ENCODE results near the gene ENTPD7.
"Not testable (repeated sequence)": the region's sequence is repeated elsewhere in the genome, so short reads cannot be mapped to it uniquely, and the experiment has no call there.

ENTPD7 gene

GRCh38 chr10:99689461-99689860, 30.2 kb downstream of the ENTPD7 start:
- DNase-seq (ENCODE audit: low read depth), result no peak

DNA sequence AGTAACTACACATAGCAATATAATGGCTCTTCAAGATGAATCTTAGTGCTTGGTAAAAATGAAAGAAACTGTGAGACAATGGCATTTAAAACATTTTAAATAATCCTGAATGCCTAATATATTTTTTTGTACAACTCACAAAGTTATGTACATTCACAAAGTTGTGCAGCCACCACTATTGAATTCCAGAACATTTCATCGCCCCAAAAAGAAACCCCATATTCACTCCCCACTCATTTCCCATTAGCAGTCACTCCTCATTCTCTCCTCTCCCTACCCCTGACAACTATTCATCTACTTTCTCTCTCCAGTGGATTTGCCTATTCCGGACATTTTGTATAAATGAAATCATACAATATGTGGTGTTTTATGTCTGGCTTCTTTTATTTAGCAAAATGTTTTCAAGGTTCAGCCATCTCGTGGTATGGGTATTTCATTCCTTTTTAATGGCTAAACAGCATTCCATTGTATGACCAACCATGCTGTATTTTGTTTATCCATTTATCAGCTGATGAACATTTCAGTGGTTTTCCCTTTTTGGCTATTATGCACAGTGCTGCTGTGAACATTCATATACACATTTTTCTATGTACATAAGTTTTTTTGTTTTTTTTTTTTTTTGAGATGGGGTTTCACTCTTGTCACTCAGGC, 34.7 kb downstream of the ENTPD7 start:
- no peak for DNase-seq (ENCODE audit: low read depth)

GRCh38 chr10:99695761-99696160, 36.5 kb downstream of the ENTPD7 start:
- no peak for DNase-seq (ENCODE audit: low read depth)

- DNase-seq (ENCODE audit: low read depth), result no peak
Observed at GRCh38 chr10:99698504-99699080, 39.3 kb downstream of the ENTPD7 start.

- DNase-seq (ENCODE audit: low read depth), result no peak
Observed at GRCh38 chr10:99700649-99701048, 41.3 kb downstream of the ENTPD7 start.

DNA sequence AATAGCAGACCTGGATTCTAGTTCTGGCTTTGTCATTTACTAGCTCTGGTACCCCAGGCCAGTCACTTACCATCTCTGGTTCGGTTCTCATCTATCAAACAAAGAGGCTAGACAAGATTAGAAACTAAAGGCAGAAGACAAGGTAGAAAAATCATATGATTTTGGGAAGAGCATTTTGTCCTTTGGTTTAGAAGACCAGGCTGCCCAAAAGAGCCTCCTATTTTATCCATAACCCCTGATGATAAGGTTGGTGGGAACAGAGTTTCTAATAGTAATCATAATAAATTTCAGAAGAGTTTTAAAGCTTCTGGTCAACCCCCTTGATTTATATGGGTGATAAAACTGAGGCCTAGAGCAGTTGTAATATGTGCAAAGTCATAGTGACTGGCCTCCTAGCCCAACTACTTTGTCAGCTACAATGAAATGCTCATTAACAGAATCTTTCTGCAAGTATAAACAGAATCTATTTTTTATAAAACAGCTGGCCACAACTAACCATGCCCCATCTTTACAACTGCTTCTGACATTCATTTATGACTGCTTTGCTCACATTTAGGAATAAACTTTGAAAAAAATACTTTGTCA, 49.2 kb downstream of the ENTPD7 start:
- no peak for DNase-seq (ENCODE audit: low read depth)

DNA sequence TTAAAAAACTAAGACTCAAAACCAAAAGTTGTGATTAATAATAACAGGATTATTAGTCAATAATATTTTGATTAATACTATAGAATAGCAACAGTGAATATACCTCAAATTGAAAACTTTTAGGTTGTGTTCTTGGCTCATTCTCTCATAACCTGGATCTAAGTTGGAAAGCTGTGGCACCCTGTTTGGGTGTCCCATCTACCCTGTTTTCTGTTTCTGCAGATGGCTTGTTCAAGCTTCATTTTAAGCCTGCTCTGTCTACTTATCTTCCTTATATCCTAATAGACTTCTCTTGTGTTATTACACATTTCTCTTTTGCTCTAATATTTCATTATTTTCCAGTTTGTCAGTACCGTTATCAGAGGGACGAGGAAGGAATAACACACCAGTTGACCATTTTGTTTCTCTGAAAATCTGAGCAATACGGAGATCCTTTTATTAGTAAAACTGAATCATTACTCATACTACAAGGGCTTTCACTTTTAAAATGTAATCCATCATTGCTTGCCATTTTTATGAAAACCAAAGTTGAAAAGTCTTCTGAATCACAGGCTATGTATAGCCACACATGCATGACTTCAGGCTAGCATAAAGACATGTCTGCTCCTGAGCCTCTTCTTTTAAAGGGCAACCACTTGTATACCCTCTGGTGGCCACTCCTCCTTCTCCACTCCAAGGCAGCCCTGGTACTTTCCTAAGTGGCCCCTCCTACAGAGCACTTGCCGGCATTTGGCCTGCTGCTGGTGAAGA, 50.3 kb downstream of the ENTPD7 start:
- no peak for DNase-seq (ENCODE audit: low read depth)

DNA sequence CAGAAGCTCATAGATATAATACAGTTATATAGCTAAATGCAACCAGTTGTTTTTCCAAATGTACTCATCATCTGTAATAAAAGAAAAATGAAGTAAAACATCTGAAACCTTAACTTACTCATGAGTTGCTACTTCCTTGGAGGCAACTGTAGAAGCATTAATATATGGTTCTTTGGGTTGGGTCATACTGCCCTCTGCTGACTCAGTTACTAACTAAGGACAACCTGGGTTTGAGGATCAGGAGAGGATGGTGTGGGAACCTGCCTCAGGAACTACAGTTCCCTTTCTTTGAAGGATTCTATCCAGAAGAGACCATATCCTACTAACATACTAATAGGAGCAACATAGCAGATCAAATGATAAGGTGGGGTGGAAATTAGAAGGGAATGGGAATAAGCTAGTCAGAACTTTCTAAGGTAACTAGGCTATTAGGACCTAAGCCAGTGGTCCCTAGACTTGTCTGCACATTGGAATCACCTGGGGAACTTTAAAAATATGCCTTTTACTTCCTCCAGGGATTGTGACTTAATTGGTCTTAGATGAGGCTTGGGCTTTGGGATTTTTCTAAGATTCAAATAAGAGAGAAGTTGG, 51.9 kb downstream of the ENTPD7 start:
- no peak for DNase-seq (ENCODE audit: low read depth)

GRCh38 chr10:99714446-99714845, 55.1 kb downstream of the ENTPD7 start:
- no peak for DNase-seq (ENCODE audit: low read depth)

- no peak for DNase-seq (ENCODE audit: low read depth)
Observed at GRCh38 chr10:99720387-99720786, 61.1 kb downstream of the ENTPD7 start.

DNA sequence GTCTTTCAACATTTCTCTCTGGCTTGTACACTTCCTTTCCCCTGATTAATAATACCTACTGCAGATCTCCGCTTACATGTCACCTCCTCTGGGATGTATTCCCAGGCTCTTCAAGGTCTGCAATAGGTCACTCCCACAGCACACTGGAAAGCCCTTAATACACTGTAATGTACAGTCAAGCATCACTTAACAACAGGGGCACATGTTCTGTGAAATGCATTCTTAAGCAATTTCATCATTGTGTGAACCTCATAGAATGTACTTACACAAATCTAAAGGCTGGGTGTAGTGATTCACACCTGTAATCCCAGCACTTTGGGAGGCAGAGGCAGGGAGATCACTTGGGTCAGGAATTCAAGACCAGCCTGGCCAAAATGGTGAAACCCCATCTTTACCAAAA, 70.7 kb downstream of the ENTPD7 start:
- no peak for DNase-seq (ENCODE audit: low read depth)

DNA sequence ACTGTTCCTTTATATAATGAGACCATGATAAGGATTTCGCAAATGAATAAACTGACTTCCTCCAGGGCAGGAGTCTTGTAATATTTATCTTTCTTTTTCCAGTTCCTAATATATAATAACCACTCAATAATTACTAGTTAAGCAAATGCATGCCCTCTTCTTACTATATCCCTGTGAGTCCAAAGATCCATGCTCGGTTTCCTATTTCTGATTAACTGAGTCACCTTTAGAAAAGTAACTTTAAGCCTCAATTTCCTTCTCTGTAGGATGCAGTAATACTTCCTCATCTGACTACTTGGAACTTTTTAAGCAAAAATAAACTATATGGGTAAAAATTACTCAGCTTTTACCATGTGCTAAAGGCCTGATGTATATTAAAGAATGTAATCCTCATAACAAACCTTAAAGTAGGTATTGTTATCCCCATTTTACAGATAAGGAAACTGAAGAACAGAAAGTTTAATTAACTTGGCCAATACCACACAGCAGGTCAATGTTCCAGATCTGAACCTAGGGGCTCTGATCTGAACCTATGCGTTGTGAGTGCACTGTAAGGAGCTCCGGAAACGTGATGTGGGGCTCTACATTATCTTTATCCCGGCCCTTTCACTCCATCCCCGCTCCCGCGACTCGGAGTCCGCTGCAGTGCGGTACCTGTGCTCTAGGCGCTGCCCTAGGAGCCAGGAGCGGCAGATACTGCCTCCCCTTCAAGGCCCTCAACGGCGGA, 72.2 kb downstream of the ENTPD7 start:
- DNase-seq (ENCODE audit: low read depth), result no peak

DNA sequence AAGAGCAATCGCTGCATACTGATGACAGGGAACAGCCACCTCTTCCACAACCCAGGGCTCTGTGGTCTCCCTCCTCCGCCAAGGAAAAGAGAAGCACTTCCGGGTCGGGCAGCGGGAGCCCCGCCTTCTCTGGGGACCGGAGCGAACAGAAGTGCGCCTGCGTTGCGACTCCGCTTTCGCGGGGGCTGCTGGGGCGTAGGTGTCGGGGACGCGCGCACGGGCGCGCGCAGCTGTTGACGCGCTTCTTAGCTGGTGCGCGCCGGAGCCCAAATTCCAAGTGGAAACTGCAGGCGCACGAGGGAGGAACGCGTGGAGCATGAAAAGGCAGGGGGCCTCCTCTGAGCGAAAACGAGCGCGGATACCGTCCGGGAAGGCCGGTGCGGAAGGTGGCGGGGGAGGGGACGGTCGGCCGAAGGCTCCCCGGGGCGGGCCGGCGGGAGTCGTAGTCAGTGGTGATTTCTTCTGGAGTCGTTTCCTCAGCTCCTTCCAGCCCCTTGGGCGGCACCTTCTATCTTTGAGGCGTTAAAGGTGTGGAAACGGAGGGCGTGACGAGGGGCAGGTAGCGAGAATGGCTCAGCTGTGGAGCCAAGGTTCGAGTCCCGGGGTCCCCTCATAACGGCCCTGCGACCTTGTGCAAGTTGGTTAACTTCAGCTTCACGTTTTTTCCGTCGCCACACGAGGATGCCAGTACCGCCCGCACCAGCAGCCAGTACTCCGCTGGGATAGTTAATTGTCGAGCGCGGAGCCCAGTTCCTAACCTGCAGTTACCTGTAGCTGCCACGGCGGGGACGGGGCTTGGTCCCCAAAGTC, 72.9 kb downstream of the ENTPD7 start, which contains the start of the genes COX15 and CUTC:
TSS of gene COX15 (minus strand) at position 95 of the 810 bp plus-strand sequence. CDS start at position 17, 78 bp downstream.
TSS of gene CUTC (plus strand) at position 202 of the 810 bp plus-strand sequence. CDS start at position 317, 115 bp downstream.
- peak; percentile 90 for DNase-seq (ENCODE audit: low read depth)

DNA sequence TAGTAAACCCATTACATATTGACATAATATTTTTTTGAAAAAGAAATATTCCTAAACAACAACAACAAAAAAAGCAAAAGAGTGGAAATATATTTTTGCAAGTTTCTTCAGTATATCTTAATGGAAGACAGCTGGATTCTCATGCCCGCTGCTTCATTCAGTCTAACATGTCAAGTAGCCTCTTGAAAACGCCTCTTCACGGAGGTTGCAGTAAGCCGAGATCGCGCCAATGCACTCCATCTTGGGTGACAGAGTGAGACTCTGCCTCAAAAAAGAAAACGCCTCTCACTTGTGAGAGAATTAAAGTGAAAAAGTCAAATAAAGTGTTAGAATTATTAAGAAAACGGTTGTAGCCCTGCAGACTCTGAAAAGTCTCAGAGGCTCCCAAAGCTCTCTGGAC, 74.1 kb downstream of the ENTPD7 start:
- no peak for DNase-seq (ENCODE audit: low read depth)

DNA sequence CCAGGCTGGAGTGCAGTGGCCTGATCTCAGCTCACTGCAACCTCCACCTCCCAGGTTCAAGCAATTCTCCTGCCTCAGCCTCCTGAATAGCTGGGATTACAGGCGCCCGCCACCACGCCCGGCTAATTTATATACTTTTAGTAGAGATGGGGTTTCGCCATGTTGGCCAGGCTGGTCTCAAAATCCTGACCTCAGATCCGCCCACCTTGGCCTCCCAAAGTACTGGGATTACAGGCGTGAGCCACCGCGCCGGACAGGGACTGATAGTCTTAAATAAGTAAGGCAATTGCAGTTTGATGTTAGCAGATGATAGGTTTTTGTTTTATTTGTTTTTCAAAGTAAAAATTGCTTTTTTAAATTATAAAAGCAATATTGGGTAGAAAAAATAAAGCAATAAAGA, 74.8 kb downstream of the ENTPD7 start:
- DNase-seq (ENCODE audit: low read depth), result not testable (repeated sequence)

DNA sequence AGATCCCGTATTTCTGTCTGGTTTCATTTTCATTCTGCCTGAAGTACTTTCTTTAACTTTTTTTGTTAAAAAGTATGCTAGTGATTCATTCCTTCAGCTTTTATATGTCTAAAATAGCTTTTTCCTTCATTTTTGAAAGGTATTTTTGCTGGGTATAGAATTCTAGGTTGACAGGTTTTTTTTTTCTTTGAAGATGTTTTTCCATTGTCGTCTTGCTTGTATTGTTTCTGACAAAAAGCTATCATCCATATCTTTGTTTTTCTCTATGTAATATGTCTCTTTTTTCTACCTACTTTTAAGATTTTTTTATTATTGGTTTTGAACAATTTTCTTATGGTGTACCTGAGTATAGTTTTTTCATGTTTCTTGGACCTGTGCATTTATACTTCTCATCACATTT, 81.0 kb downstream of the ENTPD7 start:
- DNase-seq (ENCODE audit: low read depth), result no peak

DNA sequence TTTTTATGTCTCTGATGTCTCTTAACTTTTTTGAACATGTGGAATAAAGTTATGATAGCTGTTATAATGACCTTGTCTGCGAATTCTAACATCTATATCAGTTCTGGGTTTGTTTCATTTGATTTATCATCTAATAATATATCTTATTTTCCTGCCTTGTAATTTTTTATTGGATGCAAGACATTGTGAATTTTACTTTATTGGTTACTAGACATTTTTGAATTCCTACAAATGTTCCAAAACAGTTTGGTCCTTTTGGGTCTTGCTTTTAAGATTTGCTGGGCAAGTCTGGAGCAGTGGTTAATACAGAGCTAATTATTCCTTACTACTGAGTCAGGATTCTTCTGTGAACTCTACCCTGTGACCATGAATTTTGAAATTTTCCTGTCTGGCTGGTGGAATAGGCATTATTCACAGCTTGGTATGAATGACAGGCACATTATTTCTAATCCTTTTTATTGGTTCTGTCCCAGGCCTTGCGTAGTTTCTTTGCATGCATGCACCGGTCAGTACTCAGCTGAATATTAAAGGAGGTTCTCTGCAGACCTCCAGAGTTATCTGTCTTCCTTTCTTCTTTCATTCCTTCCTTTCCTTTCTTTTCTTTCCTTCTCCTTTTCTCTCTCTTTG, 81.7 kb downstream of the ENTPD7 start:
- no peak for DNase-seq (ENCODE audit: low read depth)

DNA sequence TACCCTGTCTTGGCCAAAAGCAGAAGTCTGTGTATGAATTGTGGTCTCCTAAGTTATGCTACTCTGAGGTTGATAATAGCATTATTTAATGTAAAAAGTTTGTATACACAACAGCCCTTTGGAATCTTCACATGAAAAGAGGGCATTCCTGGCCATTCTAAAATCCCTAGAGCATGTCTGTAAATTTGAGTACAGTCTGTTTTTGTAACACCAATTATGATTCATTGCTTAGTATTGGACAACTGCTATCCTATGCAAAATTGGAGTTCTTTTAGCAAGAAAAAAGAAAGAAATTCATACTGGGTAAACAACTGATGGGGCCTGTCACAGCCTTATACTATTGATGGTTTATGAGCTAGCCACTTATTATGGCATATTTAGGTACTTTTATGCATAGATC, 82.9 kb downstream of the ENTPD7 start:
- DNase-seq (ENCODE audit: low read depth), result no peak

GRCh38 chr10:99742701-99743100, 83.4 kb downstream of the ENTPD7 start:
- no peak for DNase-seq (ENCODE audit: low read depth)

GRCh38 chr10:99743841-99744240, 84.5 kb downstream of the ENTPD7 start:
- DNase-seq (ENCODE audit: low read depth), result no peak
